ENCODE results near the gene TSPAN9. TPM values are rescaled to one million over a fixed set of nuclear protein-coding genes. Genes with fewer than 3 reads are reported as not detected.

The TSPAN9 gene
- total and polyA plus RNA-seq, 9 of the 15 experiments (the other 6 are each of a cell fraction or from before 2014, with no cell fraction given), result 0.23 to 2.1 (median 0.60) TPM; not detected in 2

- POLR2A ChIA-PET, result interaction anchor here (0.6 to 1.0 kb wide), 3 partner anchors 37 to 63 kb away, joined by 3 read pairs; no protein-coding TSS in a partner anchor
- Histone ChIP-seq H3K4me1 (replicated peaks in 1 of 2; ENCODE audit: control insufficient read depth in 2 of 2, insufficient read depth in 2 of 2, low read length in 2 of 2) (no peaks in the 10 kb centered on the region), H3K27ac (ENCODE audit: extremely low read depth, low read depth, low read length) (no peak overlapping the region), H3K79me2 (ENCODE audit: control insufficient read depth, insufficient read depth, low read length) (no peaks in the 10 kb centered on the region), H3K9me1 (ENCODE audit: control insufficient read depth, insufficient read depth, low read length) (no peaks in the 10 kb centered on the region), H3K4me2 (ENCODE audit: insufficient read depth, low read length) (no peak overlapping the region), H4K20me1 (replicated peaks; ENCODE audit: control insufficient read depth, insufficient read depth, low read length) (no peaks in the 10 kb centered on the region; the same call in 1 of the 2 replicates), H3K36me3 (ENCODE audit: control insufficient read depth, insufficient read depth, low read length) (no peaks in the 10 kb centered on the region), H2AFZ (ENCODE audit: low read depth, low read length) (no peak overlapping the region), H3K9me3 (replicated peaks; ENCODE audit: control insufficient read depth, insufficient read depth, low read depth, low read length) (no peaks in the 10 kb centered on the region), H3K4me3 (no peak overlapping the region), H3K9ac (ENCODE audit: insufficient read depth in 1 of 2, low read depth in 2 of 2, low read length in 2 of 2) (no peak overlapping the region), H3K27me3 (ENCODE audit: control insufficient read depth in 2 of 2, insufficient read depth in 2 of 2, low read length in 2 of 2) (peaks cover 3 to 29% of the 10 kb centered on the region in 2 experiments; a peak in 3 of 5 replicates)
- TF ChIP-seq FOXK2 (conservative IDR thresholded peaks at IDR 0.05 in 1 of 2, IDR thresholded peaks at IDR 0.05 in 1 of 2; ENCODE audit: low read depth in 2 of 2) (no peak), HDAC2 (IDR thresholded peaks at IDR 0.05) (no peak)
- TF ChIP-seq, protein P1, sequence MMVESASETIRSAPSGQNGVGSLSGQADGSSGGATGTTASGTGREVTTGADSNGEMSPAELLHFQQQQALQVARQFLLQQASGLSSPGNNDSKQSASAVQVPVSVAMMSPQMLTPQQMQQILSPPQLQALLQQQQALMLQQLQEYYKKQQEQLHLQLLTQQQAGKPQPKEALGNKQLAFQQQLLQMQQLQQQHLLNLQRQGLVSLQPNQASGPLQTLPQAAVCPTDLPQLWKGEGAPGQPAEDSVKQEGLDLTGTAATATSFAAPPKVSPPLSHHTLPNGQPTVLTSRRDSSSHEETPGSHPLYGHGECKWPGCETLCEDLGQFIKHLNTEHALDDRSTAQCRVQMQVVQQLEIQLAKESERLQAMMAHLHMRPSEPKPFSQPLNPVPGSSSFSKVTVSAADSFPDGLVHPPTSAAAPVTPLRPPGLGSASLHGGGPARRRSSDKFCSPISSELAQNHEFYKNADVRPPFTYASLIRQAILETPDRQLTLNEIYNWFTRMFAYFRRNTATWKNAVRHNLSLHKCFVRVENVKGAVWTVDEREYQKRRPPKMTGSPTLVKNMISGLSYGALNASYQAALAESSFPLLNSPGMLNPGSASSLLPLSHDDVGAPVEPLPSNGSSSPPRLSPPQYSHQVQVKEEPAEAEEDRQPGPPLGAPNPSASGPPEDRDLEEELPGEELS (CRISPR knock-in tag; IDR thresholded peaks at IDR 0.05; ENCODE audit: borderline replicate concordance), result no peak
- intact Hi-C loops (cut with micrococcal nuclease), result no loop called here
- no TSS peak for BruUV-seq (replicated peaks)
- CTCF ChIA-PET (ENCODE audit: low intra/inter-chr PET ratio), result no interaction called here
- in situ Hi-C loops (cut with MboI), result no loop called here
- DNase-seq (ENCODE audit: extremely low read depth in 1 of 4, low spot score in 3 of 4) (no peak), ATAC-seq (no peak), FAIRE-seq (no peak)
- WGBS (ENCODE audit: insufficient coverage, low coverage, missing lambda C conversion rate), result under 1% methylated on average over 9 of the region's 12 CpGs
Measured at GRCh38 chr12:3216726-3217682, 139.8 kb downstream of the TSPAN9 start.

Data from K562 (cell line).